Upper lobe of left lung (tissue), 4 donors: ENCODE results near the gene DYNC2H1.

Experiments
- POLR2A ChIP-seq, 4 donors: fragments of 450-650 bp; IDR thresholded peaks; one replicate each; pipeline ENCODE4 v1.5.1; 2016 to 2017; ENCODE audit warnings: antibody characterized with exemption in 4 of 4, mild to moderate bottlenecking in 2 of 4
- TF ChIP-seq, protein P1 (sequence below), 6 experiments: fragments of 450-650 bp in 4 of 6; fragments of 200-600 bp in 2 of 6; sonication (generic) in 2 of 6; IDR thresholded peaks; one replicate each; pipeline ENCODE4 v1.5.1; 2016 to 2019; ENCODE audit warnings: antibody characterized with exemption in 6 of 6

DNA sequence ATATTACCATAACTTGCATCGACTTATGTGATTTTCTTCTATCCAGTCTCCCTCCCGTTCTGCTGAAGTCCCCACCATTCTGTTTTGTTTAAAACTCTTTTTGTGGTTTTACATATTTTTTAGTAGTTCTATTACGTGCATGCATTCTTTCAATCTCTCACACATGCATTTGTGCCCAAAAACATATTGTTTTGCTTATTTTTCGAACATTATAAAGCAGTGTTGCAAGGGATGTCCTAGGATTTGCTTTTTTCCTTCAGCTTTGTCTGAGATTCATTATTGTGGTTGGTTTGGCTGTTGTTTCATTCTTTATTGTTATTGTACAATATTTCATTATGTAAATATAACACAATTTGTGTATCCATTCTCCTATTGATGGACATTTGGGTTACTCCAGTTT, 235.7 kb downstream of the DYNC2H1 start:
- TF ChIP-seq, protein P1, sequence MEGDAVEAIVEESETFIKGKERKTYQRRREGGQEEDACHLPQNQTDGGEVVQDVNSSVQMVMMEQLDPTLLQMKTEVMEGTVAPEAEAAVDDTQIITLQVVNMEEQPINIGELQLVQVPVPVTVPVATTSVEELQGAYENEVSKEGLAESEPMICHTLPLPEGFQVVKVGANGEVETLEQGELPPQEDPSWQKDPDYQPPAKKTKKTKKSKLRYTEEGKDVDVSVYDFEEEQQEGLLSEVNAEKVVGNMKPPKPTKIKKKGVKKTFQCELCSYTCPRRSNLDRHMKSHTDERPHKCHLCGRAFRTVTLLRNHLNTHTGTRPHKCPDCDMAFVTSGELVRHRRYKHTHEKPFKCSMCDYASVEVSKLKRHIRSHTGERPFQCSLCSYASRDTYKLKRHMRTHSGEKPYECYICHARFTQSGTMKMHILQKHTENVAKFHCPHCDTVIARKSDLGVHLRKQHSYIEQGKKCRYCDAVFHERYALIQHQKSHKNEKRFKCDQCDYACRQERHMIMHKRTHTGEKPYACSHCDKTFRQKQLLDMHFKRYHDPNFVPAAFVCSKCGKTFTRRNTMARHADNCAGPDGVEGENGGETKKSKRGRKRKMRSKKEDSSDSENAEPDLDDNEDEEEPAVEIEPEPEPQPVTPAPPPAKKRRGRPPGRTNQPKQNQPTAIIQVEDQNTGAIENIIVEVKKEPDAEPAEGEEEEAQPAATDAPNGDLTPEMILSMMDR (IDR thresholded peaks at IDR 0.05): no peak
- TF ChIP-seq POLR2A (IDR thresholded peaks at IDR 0.05): no peak
